Inferior parietal cortex (tissue), 1 donor: Measurements from ENCODE around the gene FAM120A.

Source experiments
- DNase-seq: peaks from one replicate; pipeline ENCODE4 v3.0.0-alpha.2; 2016; ENCODE audit errors: extremely low spot score

Gene FAM120A

GRCh38 chr9:93577975-93578682 lies 126.6 kb downstream of the FAM120A start:
- no peak for DNase-seq

GRCh38 chr9:93578844-93579243 lies 127.4 kb downstream of the FAM120A start:
- no peak for DNase-seq

- DNase-seq, result no peak
Observed at GRCh38 chr9:93579711-93580516, 128.4 kb downstream of the FAM120A start.

GRCh38 chr9:93580654-93581380 lies 129.3 kb downstream of the FAM120A start:
- DNase-seq, result no peak

GRCh38 chr9:93582115-93582514 lies 130.6 kb downstream of the FAM120A start:
- DNase-seq, result no peak

GRCh38 chr9:93582550-93582949 lies 131.1 kb downstream of the FAM120A start:
- no peak for DNase-seq

- DNase-seq, result no peak
Observed at GRCh38 chr9:93585259-93585658, 133.8 kb downstream of the FAM120A start.

GRCh38 chr9:93585695-93586094 lies 134.2 kb downstream of the FAM120A start:
- no peak for DNase-seq

GRCh38 chr9:93586290-93587057 lies 135.0 kb downstream of the FAM120A start:
- DNase-seq, result no peak

- no peak for DNase-seq
Observed at GRCh38 chr9:93587284-93587650, 135.8 kb downstream of the FAM120A start.

- no peak for DNase-seq
Observed at GRCh38 chr9:93587651-93588347, 136.3 kb downstream of the FAM120A start.

- no peak for DNase-seq
Observed at GRCh38 chr9:93588641-93589609, 137.4 kb downstream of the FAM120A start.

GRCh38 chr9:93589688-93590087 lies 138.2 kb downstream of the FAM120A start:
- DNase-seq, result no peak

- DNase-seq, result no peak
Observed at GRCh38 chr9:93590609-93591234, 139.2 kb downstream of the FAM120A start.

GRCh38 chr9:93591301-93592007 lies 140.0 kb downstream of the FAM120A start:
- DNase-seq, result no peak

- DNase-seq, result no peak
Observed at GRCh38 chr9:93592008-93592642, 140.6 kb downstream of the FAM120A start.

- DNase-seq, result no peak
Observed at GRCh38 chr9:93592643-93593021, 141.1 kb downstream of the FAM120A start.

- no peak for DNase-seq
Observed at GRCh38 chr9:93593144-93593658, 141.7 kb downstream of the FAM120A start.
